Activated CD4-positive, alpha-beta memory T cell treated with anti-CD3 and anti-CD28 coated beads, Interleukin-2, amount 10 ng/mL, durations not matched to agents 7 days and 5 days (primary cell): ENCODE data around the gene ITSN2. TPM values are rescaled to one million over a fixed set of nuclear protein-coding genes. Genes with fewer than 3 reads are reported as not detected.

Experiments used
- CTCF ChIA-PET: fragments of 350-600 bp; sonication (Branson Sonifier 250); formaldehyde crosslinking; loops from one replicate; lab custom pipeline; 2021; ENCODE audit warnings: antibody characterized with exemption, inconsistent platforms; lab: Charles Lee
- POLR2A ChIA-PET: fragments of 350-600 bp; sonication (Branson Sonifier 250); formaldehyde crosslinking; loops from one replicate; lab custom pipeline; 2021; ENCODE audit warnings: antibody characterized with exemption; lab: Charles Lee
- DNase-seq: peaks from one replicate; pipeline ENCODE4 v3.0.0-alpha.2; 2020
- H3K27ac Mint-ChIP-seq: one replicate; pipeline ENCODE4 v1.8.0; 2021; ENCODE audit warnings: mild to moderate bottlenecking, mixed read lengths
- H3K27me3 Mint-ChIP-seq: one replicate; pipeline ENCODE4 v1.8.0; 2021; ENCODE audit warnings: mixed read lengths
- H3K36me3 Mint-ChIP-seq: one replicate; pipeline ENCODE4 v1.8.0; 2021; ENCODE audit warnings: low read depth, mixed read lengths
- H3K4me1 Mint-ChIP-seq: one replicate; pipeline ENCODE4 v1.8.0; 2021; ENCODE audit warnings: mixed read lengths
- H3K4me3 Mint-ChIP-seq: one replicate; pipeline ENCODE4 v1.8.0; 2021; ENCODE audit warnings: mild to moderate bottlenecking, mixed read lengths
- H3K9me3 Mint-ChIP-seq: one replicate; pipeline ENCODE4 v1.8.0; 2021; ENCODE audit warnings: mixed read lengths
- total RNA-seq, 2 experiments: library from RNA; stranded (reverse); gene quantifications; one replicate each; pipeline ENCODE4 v1.2.3, GENCODE V29; 2021

ITSN2 gene
- total RNA-seq, 2 experiments from 2014 or later, result 75.6 to 75.7 TPM

GRCh38 chr2:24313744-24314632 is 46.3 kb downstream of the ITSN2 start:
- no peak for DNase-seq
- no peak overlapping the region for H3K27ac Mint-ChIP-seq
- H3K4me1 Mint-ChIP-seq, result peaks cover 20% of the 10 kb centered on the region
- H3K9me3 Mint-ChIP-seq, result no peaks in the 10 kb centered on the region
- H3K36me3 Mint-ChIP-seq, result peaks cover 32% of the 10 kb centered on the region
- no peak overlapping the region for H3K4me3 Mint-ChIP-seq
- ChIA-PET POLR2A (interaction anchor here (1.0 kb wide), 1 partner anchor 387 kb away, joined by 3 read pairs; the partner anchor contains the start of gene ATAD2B), CTCF (no interaction called here)
- H3K27me3 Mint-ChIP-seq, result no peaks in the 10 kb centered on the region

- Mint-ChIP-seq H3K4me3 (no peak overlapping the region), H3K4me1 (no peaks in the 10 kb centered on the region), H3K27me3 (no peaks in the 10 kb centered on the region), H3K27ac (no peak overlapping the region), H3K9me3 (no peaks in the 10 kb centered on the region), H3K36me3 (peaks cover 41% of the 10 kb centered on the region)
- ChIA-PET CTCF (interaction anchor here (1.1 to 1.3 kb wide), 3 partner anchors 9 to 32 kb away, joined by 3 to 7 read pairs (median 4); no protein-coding TSS in a partner anchor), POLR2A (no interaction called here)
- DNase-seq, result no peak
These were observed 52.4 kb downstream of the ITSN2 start for GRCh38 chr2:24307961-24308360.

- Mint-ChIP-seq H3K36me3 (peaks cover 41% of the 10 kb centered on the region), H3K4me3 (no peak overlapping the region), H3K27ac (no peak overlapping the region), H3K4me1 (no peaks in the 10 kb centered on the region), H3K27me3 (no peaks in the 10 kb centered on the region), H3K9me3 (no peaks in the 10 kb centered on the region)
- ChIA-PET POLR2A (no interaction called here), CTCF (interaction anchor here (0.7 to 1.0 kb wide), 2 partner anchors 10 to 106 kb away, joined by 3 read pairs; no protein-coding TSS in a partner anchor)
- no peak for DNase-seq
These were observed 55.7 kb downstream of the ITSN2 start for GRCh38 chr2:24304631-24305030.

- H3K4me1 Mint-ChIP-seq, result no peaks in the 10 kb centered on the region
- H3K27ac Mint-ChIP-seq, result no peak overlapping the region
- POLR2A ChIA-PET, result no interaction called here
- H3K9me3 Mint-ChIP-seq, result no peaks in the 10 kb centered on the region
- H3K4me3 Mint-ChIP-seq, result no peak overlapping the region
- peaks cover 43% of the 10 kb centered on the region for H3K36me3 Mint-ChIP-seq
- no peak for DNase-seq
- CTCF ChIA-PET, result no interaction called here
- no peaks in the 10 kb centered on the region for H3K27me3 Mint-ChIP-seq
These were observed 56.2 kb downstream of the ITSN2 start for GRCh38 chr2:24304098-24304497.

GRCh38 chr2:24301599-24301998 is 58.7 kb downstream of the ITSN2 start:
- H3K4me1 Mint-ChIP-seq, result no peaks in the 10 kb centered on the region
- ChIA-PET CTCF (no interaction called here), POLR2A (no interaction called here)
- no peak for DNase-seq
- no peak overlapping the region for H3K27ac Mint-ChIP-seq
- H3K9me3 Mint-ChIP-seq, result no peaks in the 10 kb centered on the region
- H3K27me3 Mint-ChIP-seq, result no peaks in the 10 kb centered on the region
- peaks cover 48% of the 10 kb centered on the region for H3K36me3 Mint-ChIP-seq
- no peak overlapping the region for H3K4me3 Mint-ChIP-seq

- Mint-ChIP-seq H3K4me1 (no peaks in the 10 kb centered on the region), H3K27ac (no peak overlapping the region), H3K27me3 (no peaks in the 10 kb centered on the region), H3K9me3 (no peaks in the 10 kb centered on the region), H3K4me3 (no peak overlapping the region), H3K36me3 (peaks cover 71% of the 10 kb centered on the region)
- CTCF ChIA-PET, result interaction anchor here (1.7 kb wide), 1 partner anchor 11 kb away, joined by 7 read pairs; no protein-coding TSS in a partner anchor
- POLR2A ChIA-PET, result no interaction called here
- DNase-seq, result no peak
These were observed 62.7 kb downstream of the ITSN2 start for GRCh38 chr2:24297663-24298062.

- no peaks in the 10 kb centered on the region for H3K27me3 Mint-ChIP-seq
- CTCF ChIA-PET, result no interaction called here
- H3K9me3 Mint-ChIP-seq, result no peaks in the 10 kb centered on the region
- peaks cover 46% of the 10 kb centered on the region for H3K36me3 Mint-ChIP-seq
- POLR2A ChIA-PET, result no interaction called here
- H3K27ac Mint-ChIP-seq, result no peak overlapping the region
- DNase-seq, result no peak
- H3K4me1 Mint-ChIP-seq, result peaks cover 16% of the 10 kb centered on the region
- H3K4me3 Mint-ChIP-seq, result no peak overlapping the region
These were observed 73.2 kb downstream of the ITSN2 start for GRCh38 chr2:24287171-24287570.

GRCh38 chr2:24285484-24286152 is 74.7 kb downstream of the ITSN2 start:
- H3K27me3 Mint-ChIP-seq, result no peaks in the 10 kb centered on the region
- no peak overlapping the region for H3K4me3 Mint-ChIP-seq
- no peak overlapping the region for H3K27ac Mint-ChIP-seq
- CTCF ChIA-PET, result no interaction called here
- no peak for DNase-seq
- POLR2A ChIA-PET, result no interaction called here
- H3K36me3 Mint-ChIP-seq, result peaks cover 37% of the 10 kb centered on the region
- H3K9me3 Mint-ChIP-seq, result no peaks in the 10 kb centered on the region
- peaks cover 16% of the 10 kb centered on the region for H3K4me1 Mint-ChIP-seq

GRCh38 chr2:24280645-24281044 is 79.7 kb downstream of the ITSN2 start:
- ChIA-PET POLR2A (no interaction called here), CTCF (interaction anchor here (0.8 to 1.4 kb wide), 2 partner anchors 10 to 19 kb away, joined by 3 to 6 read pairs; no protein-coding TSS in a partner anchor)
- Mint-ChIP-seq H3K4me3 (no peak overlapping the region), H3K4me1 (no peaks in the 10 kb centered on the region), H3K9me3 (no peaks in the 10 kb centered on the region), H3K36me3 (peaks cover 14% of the 10 kb centered on the region), H3K27ac (no peak overlapping the region), H3K27me3 (no peaks in the 10 kb centered on the region)
- no peak for DNase-seq

- Mint-ChIP-seq H3K27ac (no peak overlapping the region), H3K27me3 (no peaks in the 10 kb centered on the region), H3K4me1 (no peaks in the 10 kb centered on the region), H3K4me3 (no peak overlapping the region), H3K36me3 (peaks cover 11% of the 10 kb centered on the region), H3K9me3 (no peaks in the 10 kb centered on the region)
- CTCF ChIA-PET, result no interaction called here
- no peak for DNase-seq
- POLR2A ChIA-PET, result no interaction called here
These were observed 80.2 kb downstream of the ITSN2 start for GRCh38 chr2:24280161-24280560.

GRCh38 chr2:24276349-24276899 is 83.9 kb downstream of the ITSN2 start:
- Mint-ChIP-seq H3K9me3 (no peaks in the 10 kb centered on the region), H3K36me3 (peaks cover 30% of the 10 kb centered on the region), H3K4me3 (no peak overlapping the region), H3K4me1 (no peaks in the 10 kb centered on the region), H3K27ac (no peak overlapping the region), H3K27me3 (no peaks in the 10 kb centered on the region)
- ChIA-PET POLR2A (interaction anchor here (1.0 kb wide), 1 partner anchor 14 kb away, joined by 3 read pairs; no protein-coding TSS in a partner anchor), CTCF (interaction anchor here (1.2 to 1.3 kb wide), 2 partner anchors 8 to 32 kb away, joined by 3 to 5 read pairs; no protein-coding TSS in a partner anchor)
- no peak for DNase-seq

- ChIA-PET POLR2A (no interaction called here), CTCF (no interaction called here)
- H3K36me3 Mint-ChIP-seq, result peaks cover 41% of the 10 kb centered on the region
- no peaks in the 10 kb centered on the region for H3K27me3 Mint-ChIP-seq
- H3K27ac Mint-ChIP-seq, result no peak overlapping the region
- H3K4me1 Mint-ChIP-seq, result no peaks in the 10 kb centered on the region
- no peaks in the 10 kb centered on the region for H3K9me3 Mint-ChIP-seq
- no peak overlapping the region for H3K4me3 Mint-ChIP-seq
- DNase-seq, result no peak
These were observed 85.5 kb downstream of the ITSN2 start for GRCh38 chr2:24274809-24275208.

- Mint-ChIP-seq H3K4me1 (no peaks in the 10 kb centered on the region), H3K27me3 (no peaks in the 10 kb centered on the region), H3K9me3 (no peaks in the 10 kb centered on the region), H3K4me3 (no peak overlapping the region), H3K27ac (no peak overlapping the region), H3K36me3 (peaks cover 53% of the 10 kb centered on the region)
- ChIA-PET POLR2A (no interaction called here), CTCF (no interaction called here)
- DNase-seq, result no peak
These were observed 86.7 kb downstream of the ITSN2 start for GRCh38 chr2:24273598-24273997.
